Erythroblast (primary cell): ENCODE measurements around the gene STRN4.

Experiments
- GATA1 ChIP-seq: IDR thresholded peaks from 2 replicates; pipeline ENCODE4 v1.6.1; 2011; ENCODE audit warnings: low read depth, mild to moderate bottlenecking, control low read depth, low read length, moderate library complexity
- POLR2A ChIP-seq: IDR thresholded peaks from 2 replicates; pipeline ENCODE4 v1.6.1; 2011; ENCODE audit warnings: mild to moderate bottlenecking, low read length

GRCh38 chr19:46737298-46737654 lies 9.0 kb downstream of the STRN4 start:
- no peak for TF ChIP-seq POLR2A
- TF ChIP-seq GATA1: no peak
